H1 (cell line): ENCODE data around the gene BMF. TPM values are rescaled to one million over a fixed set of nuclear protein-coding genes. Genes with fewer than 3 reads are reported as not detected.

ENCODE experiments used
- E2F6 ChIP-seq: IDR thresholded peaks from 2 replicates; pipeline ENCODE4 v1.6.1; 2012; ENCODE audit warnings: inconsistent platforms
- polyA plus RNA-seq, 7 experiments: library from polyadenylated mRNA; depleted of rRNA in 3 of 7; stranded (reverse) in 5 of 7; unstranded in 2 of 7; fragments of >200 nt in 5 of 7; fragments of 200-250 nt in 2 of 7; gene quantifications; 1 replicate in 5 of 7; 2 replicates in 1 of 7; 4 replicates in 1 of 7; pipeline versions ENCODE4 v1.2.1 to v1.2.3, GENCODE V29; 2011 to 2013; ENCODE audit warnings: missing spikeins in 2 of 7, mixed read lengths in 2 of 7
- total RNA-seq: library from RNA; stranded (reverse); fragmentation: NEBNext Ultra II Directional; extraction: Animal tissue kit (Norgen Biotek cat#: 25700); gene quantifications from 2 replicates; pipeline ENCODE4 v1.2.1, GENCODE V29; 2021

The BMF gene
- total and polyA plus RNA-seq, 2 of the 8 experiments (the other 6 are each of a cell fraction or from before 2014, with no cell fraction given): 21.2 to 24.2 TPM

GRCh38 chr15:40097968-40098476 lies 10.7 kb downstream of the BMF start (continued):
- TF ChIP-seq E2F6: no peak
